Measurements from ENCODE around the gene NOC2L. TPM values are rescaled to one million over a fixed set of nuclear protein-coding genes. Genes with fewer than 3 reads are reported as not detected.

The NOC2L gene
- total and polyA plus RNA-seq, 2 donors (not counting 3 experiments of a cell fraction or from before 2014, with no cell fraction given): 55.3 to 87.9 TPM

- H3K36me3 ChIP-seq (ENCODE audit: control insufficient read depth in 2 of 2, extremely low read depth in 1 of 2, insufficient read depth in 2 of 2, low read length in 2 of 2): peaks cover 0 to 68% of the 10 kb centered on the region in 2 experiments
- intact Hi-C loops (cut with micrococcal nuclease): no loop called here
These were observed 8.8 kb downstream of the NOC2L start for GRCh38 chr1:950268-950667.

More at GRCh38 chr1:950268-950667, 8.8 kb downstream of the NOC2L start:
- Histone ChIP-seq H3K4me1 (ENCODE audit: control insufficient read depth, extremely low read depth, insufficient read depth, low read length) (no peaks in the 10 kb centered on the region), H4K20me1 (replicated peaks; ENCODE audit: control insufficient read depth, extremely low read depth, insufficient read depth, low read length) (no peaks in the 10 kb centered on the region), H3K27me3 (ENCODE audit: control insufficient read depth in 2 of 2, insufficient read depth in 2 of 2, low read length in 2 of 2) (no peaks in the 10 kb centered on the region), H3K9me3 (replicated peaks; ENCODE audit: control insufficient read depth, insufficient read depth, low read length) (no peaks in the 10 kb centered on the region), H3K9ac (replicated peaks; ENCODE audit: extremely low read depth, insufficient read depth, low read length) (no peak overlapping the region), H2AFZ (ENCODE audit: low read depth, low read length) (no peak overlapping the region), H3K9me1 (replicated peaks; ENCODE audit: control insufficient read depth, extremely low read depth, insufficient read depth, low read length) (no peaks in the 10 kb centered on the region), H3K4me2 (ENCODE audit: insufficient read depth, low read length) (no peak overlapping the region), H3K79me2 (ENCODE audit: control insufficient read depth, insufficient read depth, low read length) (no peaks in the 10 kb centered on the region), H3K27ac (ENCODE audit: insufficient read depth, low read depth, low read length) (no peak overlapping the region), H3K4me3 (replicated peaks in 1 of 3; ENCODE audit: insufficient read depth in 1 of 3, low read depth in 1 of 3, low read length in 3 of 3) (no peak overlapping the region)
- DNase-seq (ENCODE audit: low read depth, low spot score) (no peak), FAIRE-seq (no peak)
- CTCF ChIA-PET: no interaction called here
- POLR2A ChIA-PET: no interaction called here
- BruUV-seq (replicated peaks): no TSS peak
- TF ChIP-seq GATA2 (IDR thresholded peaks at IDR 0.05; ENCODE audit: insufficient read depth, insufficient read length, low read depth, low read length): no peak
- no peak for TF ChIP-seq FOS (IDR thresholded peaks at IDR 0.05; ENCODE audit: borderline replicate concordance, insufficient read depth, low read length)
- no peak for TF ChIP-seq POLR2A (IDR thresholded peaks at IDR 0.05; ENCODE audit: low read depth, low read length)
- TF ChIP-seq MYC (IDR thresholded peaks at IDR 0.05; ENCODE audit: low read depth, low read length): no peak
- no peak for TF ChIP-seq MAX (IDR thresholded peaks at IDR 0.05; ENCODE audit: insufficient read depth, insufficient read length)
- no peak for TF ChIP-seq JUN (IDR thresholded peaks at IDR 0.05; ENCODE audit: borderline replicate concordance, insufficient read depth, insufficient read length, low read depth)
- TF ChIP-seq POLR2AphosphoS5 (IDR thresholded peaks at IDR 0.05; ENCODE audit: insufficient read depth, low read depth, low read length): no peak
- TF ChIP-seq CTCF (IDR thresholded peaks at IDR 0.05; ENCODE audit: extremely low read depth in 1 of 2, insufficient read depth in 1 of 2, low read depth in 1 of 2, low read length in 2 of 2): no peak
- TF ChIP-seq EZH2 (IDR thresholded peaks at IDR 0.05; ENCODE audit: borderline replicate concordance, low read depth, low read length, severe bottlenecking): no peak
- dilution Hi-C loops (cut with MboI; ENCODE audit: extremely low pct_ligation_motif_present, low sequenced_read_pairs): no loop called here

All from endothelial cell of umbilical vein (primary cell).